H9 (cell line): ENCODE results near the gene COX8C. TPM values are rescaled to one million over a fixed set of nuclear protein-coding genes. Genes with fewer than 3 reads are reported as not detected.

Experiments
- DNase-seq: peaks from one replicate; pipeline ENCODE4 v3.0.0-alpha.2; 2017
- H2AFZ ChIP-seq: one replicate; pipeline ENCODE4 v1.6.1; 2013; ENCODE audit warnings: mild to moderate bottlenecking, low read length, control low read depth, moderate library complexity
- H2AK5ac ChIP-seq: 2 replicates; pipeline ENCODE4 v1.6.1; 2013; ENCODE audit warnings: low read length, control low read depth, mixed read lengths; ENCODE audit not compliant: insufficient read length
- H2BK120ac ChIP-seq: one replicate; pipeline ENCODE4 v1.6.1; 2013; ENCODE audit warnings: low read depth, mild to moderate bottlenecking, low read length, control low read depth, inconsistent platforms; ENCODE audit not compliant: poor library complexity, severe bottlenecking
- H2BK12ac ChIP-seq: 2 replicates; pipeline ENCODE4 v1.6.1; 2013; ENCODE audit warnings: low read length, control low read depth, mixed read lengths, low read depth; ENCODE audit not compliant: insufficient read length
- H2BK15ac ChIP-seq: 2 replicates; pipeline ENCODE4 v1.6.1; 2013; ENCODE audit warnings: low read depth, low read length, control low read depth
- H2BK20ac ChIP-seq: one replicate; pipeline ENCODE4 v1.6.1; 2013; ENCODE audit warnings: low read depth, mild to moderate bottlenecking, low read length, control low read depth, inconsistent platforms; ENCODE audit not compliant: poor library complexity, severe bottlenecking
- H2BK5ac ChIP-seq: 2 replicates; pipeline ENCODE4 v1.6.1; 2013; ENCODE audit warnings: low read length, control low read depth, mixed read lengths; ENCODE audit not compliant: insufficient read length
- H3K14ac ChIP-seq: 2 replicates; pipeline ENCODE4 v1.6.1; 2013; ENCODE audit warnings: low read length, control low read depth; ENCODE audit not compliant: insufficient read depth
- H3K18ac ChIP-seq: 2 replicates; pipeline ENCODE4 v1.6.1; 2013; ENCODE audit warnings: low read depth, mild to moderate bottlenecking, mixed read lengths, low read length, control low read depth; ENCODE audit not compliant: insufficient read length
- H3K23ac ChIP-seq: 2 replicates; pipeline ENCODE4 v1.6.1; 2013; ENCODE audit warnings: low read length, control low read depth, mixed read lengths, low read depth; ENCODE audit not compliant: insufficient read length
- H3K23me2 ChIP-seq: 2 replicates; pipeline ENCODE4 v1.6.1; 2013; ENCODE audit warnings: low read depth, mild to moderate bottlenecking, mixed read lengths, low read length, control low read depth; ENCODE audit not compliant: insufficient read length, poor library complexity, severe bottlenecking
- H3K27ac ChIP-seq: 2 replicates; pipeline ENCODE4 v1.5.1; 2013; ENCODE audit warnings: low read length, control low read depth, mixed read lengths, low read depth; ENCODE audit not compliant: insufficient read length
- H3K27me3 ChIP-seq: 2 replicates; pipeline ENCODE4 v1.6.1; 2013; ENCODE audit warnings: low read length, control low read depth, inconsistent platforms; ENCODE audit not compliant: insufficient read depth
- H3K4ac ChIP-seq: 2 replicates; pipeline ENCODE4 v1.6.1; 2013; ENCODE audit warnings: low read depth, mild to moderate bottlenecking, control low read depth, inconsistent platforms, low read length, moderate library complexity
- H3K4me1 ChIP-seq: 2 replicates; pipeline ENCODE4 v1.6.1; 2013; ENCODE audit warnings: low read length, control low read depth, inconsistent platforms; ENCODE audit not compliant: insufficient read depth
- H3K4me2 ChIP-seq: 2 replicates; pipeline ENCODE4 v1.6.1; 2013; ENCODE audit warnings: low read length, control low read depth, mixed read lengths; ENCODE audit not compliant: insufficient read length, insufficient read depth
- H3K56ac ChIP-seq: 2 replicates; pipeline ENCODE4 v1.6.1; 2013; ENCODE audit warnings: low read depth, mild to moderate bottlenecking, mixed read lengths, low read length, control low read depth; ENCODE audit not compliant: insufficient read length
- H3K79me1 ChIP-seq: 2 replicates; pipeline ENCODE4 v1.6.1; 2013; ENCODE audit warnings: low read depth, mild to moderate bottlenecking, moderate library complexity, low read length, control low read depth, inconsistent platforms; ENCODE audit not compliant: insufficient read depth, poor library complexity, severe bottlenecking
- H3K79me2 ChIP-seq: 2 replicates; pipeline ENCODE4 v1.6.1; 2013; ENCODE audit warnings: low read length, control low read depth, inconsistent platforms; ENCODE audit not compliant: insufficient read depth
- H3K9ac ChIP-seq: 2 replicates; pipeline ENCODE4 v1.6.1; 2013; ENCODE audit warnings: low read length, control low read depth, mixed read lengths; ENCODE audit not compliant: insufficient read length; ENCODE audit errors: extremely low read depth
- H3K9me3 ChIP-seq: one replicate; pipeline ENCODE4 v1.6.1; 2013; ENCODE audit warnings: low read depth, low read length, inconsistent platforms; ENCODE audit not compliant: control insufficient read depth
- H3T11ph ChIP-seq: one replicate; pipeline ENCODE4 v1.6.1; 2013; ENCODE audit warnings: mild to moderate bottlenecking, low read length, control low read depth, inconsistent platforms
- H4K20me1 ChIP-seq: one replicate; pipeline ENCODE4 v1.6.1; 2013; ENCODE audit not compliant: control insufficient read depth, insufficient read length, insufficient read depth
- H4K5ac ChIP-seq: 2 replicates; pipeline ENCODE4 v1.6.1; 2013; ENCODE audit warnings: low read depth, mild to moderate bottlenecking, mixed read lengths, low read length, control low read depth; ENCODE audit not compliant: insufficient read length
- H4K8ac ChIP-seq: replicated peaks from 2 replicates; pipeline ENCODE4 v1.6.1; 2013; ENCODE audit warnings: low read length, control low read depth, mixed read lengths, low read depth; ENCODE audit not compliant: insufficient read length
- H4K91ac ChIP-seq: 2 replicates; pipeline ENCODE4 v1.6.1; 2013; ENCODE audit warnings: low read depth, mild to moderate bottlenecking, moderate library complexity, mixed read lengths, low read length, control low read depth; ENCODE audit not compliant: insufficient read length
- H3K27ac Mint-ChIP-seq, 3 experiments: 2 replicates in 2 of 3; 3 replicates in 1 of 3; pipeline ENCODE4 v1.8.0; 2020 to 2021; ENCODE audit warnings: mixed read lengths in 3 of 3, mild to moderate bottlenecking in 1 of 3, moderate library complexity in 1 of 3
- H3K27me3 Mint-ChIP-seq: 2 replicates; pipeline ENCODE4 v1.8.0; 2021; ENCODE audit warnings: low read depth, mild to moderate bottlenecking, moderate library complexity, mixed read lengths
- H3K36me3 Mint-ChIP-seq, 3 experiments: 2 replicates in 2 of 3; 3 replicates in 1 of 3; pipeline ENCODE4 v1.8.0; 2020 to 2021; ENCODE audit warnings: low read depth in 3 of 3, mixed read lengths in 3 of 3; ENCODE audit not compliant: insufficient read depth in 1 of 3
- H3K4me1 Mint-ChIP-seq, 2 experiments: 2 replicates each; pipeline ENCODE4 v1.8.0; 2020; ENCODE audit warnings: mixed read lengths in 2 of 2
- H3K4me3 Mint-ChIP-seq, 2 experiments: 2 replicates in 1 of 2; 3 replicates in 1 of 2; pipeline ENCODE4 v1.8.0; 2020 to 2021; ENCODE audit warnings: mild to moderate bottlenecking in 2 of 2, mixed read lengths in 2 of 2, moderate library complexity in 1 of 2
- H3K9me3 Mint-ChIP-seq, 2 experiments: 2 replicates in 1 of 2; 3 replicates in 1 of 2; pipeline ENCODE4 v1.8.0; 2020; ENCODE audit warnings: mild to moderate bottlenecking in 2 of 2, mixed read lengths in 2 of 2, moderate library complexity in 1 of 2
- WGBS: extraction: QIAGEN DNeasy Blood & Tissue Kit; methylation state at CpG from one replicate; pipeline ENCODE4 v1.1.7; 2013; ENCODE audit warnings: missing lambda C conversion rate, low lambda C conversion rate, mixed read lengths; ENCODE audit not compliant: insufficient read length; ENCODE audit errors: extremely low coverage; 5-methylcytosine and 5-hydroxymethylcytosine counted together
- total RNA-seq: library from RNA; stranded (reverse); gene quantifications from 2 replicates; pipeline ENCODE4 v1.2.1, GENCODE V29; 2021
- TF ChIP-seq, protein P1 (sequence below): fragments of 200-600 bp; sonication (generic); conservative IDR thresholded peaks from 3 replicates; pipeline ENCODE4 v1.8.0; 2021; ENCODE audit warnings: antibody characterized with exemption, mild to moderate bottlenecking

The COX8C gene
- total RNA-seq, 1 experiment from 2014 or later = not detected

DNA sequence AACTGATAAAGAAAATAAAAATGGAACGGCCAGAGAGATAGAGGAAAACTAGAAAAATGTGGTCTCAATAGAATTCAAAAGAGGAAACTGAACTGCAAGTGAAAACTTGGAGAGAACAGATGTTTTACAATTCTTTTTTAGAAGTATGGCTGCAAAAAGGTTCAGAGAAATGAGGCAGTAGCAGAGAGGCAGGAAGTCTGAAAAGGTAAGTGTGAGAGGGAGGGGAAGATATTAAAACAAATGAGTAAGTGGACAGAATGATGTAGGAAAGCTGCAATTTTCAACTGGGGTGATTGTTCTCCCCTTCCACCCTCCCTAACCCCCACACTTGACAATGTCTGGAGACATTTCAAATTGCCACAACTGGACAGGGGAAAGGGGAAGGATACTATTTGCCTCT is 27.0 kb upstream of the COX8C start:
- Histone ChIP-seq H3K9ac (no peak overlapping the region), H3K79me1 (peaks cover 14% of the 10 kb centered on the region), H3K4ac (no peak overlapping the region), H3K14ac (no peak overlapping the region), H4K91ac (no peak overlapping the region), H3K4me1 (peaks cover 2% of the 10 kb centered on the region; the same call in 1 of the 2 replicates), H3K27me3 (no peaks in the 10 kb centered on the region), H4K5ac (no peak overlapping the region), H3T11ph (no peak overlapping the region), H3K27ac (no peak overlapping the region), H2BK20ac (no peak overlapping the region), H3K56ac (no peak overlapping the region), H2BK120ac (no peak overlapping the region), H2BK15ac (no peak overlapping the region), H3K18ac (no peak overlapping the region), H4K8ac (no peak overlapping the region), H3K23me2 (peaks cover 2% of the 10 kb centered on the region), H2AK5ac (no peak overlapping the region), H3K79me2 (peaks cover 10% of the 10 kb centered on the region; the same call in 1 of the 2 replicates), H3K4me2 (no peak overlapping the region), H3K23ac (no peak overlapping the region), H2AFZ (no peak overlapping the region), H3K9me3 (no peaks in the 10 kb centered on the region), H2BK5ac (no peak overlapping the region), H4K20me1 (no peaks in the 10 kb centered on the region), H2BK12ac (no peak overlapping the region)
- TF ChIP-seq, protein P1, sequence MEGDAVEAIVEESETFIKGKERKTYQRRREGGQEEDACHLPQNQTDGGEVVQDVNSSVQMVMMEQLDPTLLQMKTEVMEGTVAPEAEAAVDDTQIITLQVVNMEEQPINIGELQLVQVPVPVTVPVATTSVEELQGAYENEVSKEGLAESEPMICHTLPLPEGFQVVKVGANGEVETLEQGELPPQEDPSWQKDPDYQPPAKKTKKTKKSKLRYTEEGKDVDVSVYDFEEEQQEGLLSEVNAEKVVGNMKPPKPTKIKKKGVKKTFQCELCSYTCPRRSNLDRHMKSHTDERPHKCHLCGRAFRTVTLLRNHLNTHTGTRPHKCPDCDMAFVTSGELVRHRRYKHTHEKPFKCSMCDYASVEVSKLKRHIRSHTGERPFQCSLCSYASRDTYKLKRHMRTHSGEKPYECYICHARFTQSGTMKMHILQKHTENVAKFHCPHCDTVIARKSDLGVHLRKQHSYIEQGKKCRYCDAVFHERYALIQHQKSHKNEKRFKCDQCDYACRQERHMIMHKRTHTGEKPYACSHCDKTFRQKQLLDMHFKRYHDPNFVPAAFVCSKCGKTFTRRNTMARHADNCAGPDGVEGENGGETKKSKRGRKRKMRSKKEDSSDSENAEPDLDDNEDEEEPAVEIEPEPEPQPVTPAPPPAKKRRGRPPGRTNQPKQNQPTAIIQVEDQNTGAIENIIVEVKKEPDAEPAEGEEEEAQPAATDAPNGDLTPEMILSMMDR = no peak
- no CpG with 5 or more reads among the region's 1 CpG for WGBS
- Mint-ChIP-seq H3K9me3 (no peaks in the 10 kb centered on the region), H3K27ac (peak overlapping the region in 2 of 3 experiments; percentile 30 to 40; a peak in 2 of 7 replicates), H3K4me3 (no peak overlapping the region), H3K4me1 (peaks cover 22 to 28% of the 10 kb centered on the region in 2 experiments), H3K27me3 (no peaks in the 10 kb centered on the region), H3K36me3 (peaks cover 0 to 13% (median 8%) of the 10 kb centered on the region in 3 experiments; a peak in 3 of 7 replicates)
- DNase-seq = no peak
